M059J (cell line): ENCODE data around the gene RAD51B. TPM values are rescaled to one million over a fixed set of nuclear protein-coding genes. Genes with fewer than 3 reads are reported as not detected.

Experiments used
- DNase-seq: peaks from one replicate; pipeline ENCODE4 v3.0.0-alpha.2; 2012; ENCODE audit warnings: low read depth
- total RNA-seq: library from RNA; depleted of rRNA; stranded (reverse); fragments of >200 nt; shearing (Covaris generic); gene quantifications from 2 replicates; pipeline ENCODE4 v1.2.3, GENCODE V29; 2014

The RAD51B gene
- total RNA-seq, 1 experiment from 2014 or later, result 19.0 TPM

GRCh38 chr14:68509188-68509983 is 689.8 kb downstream of the RAD51B start:
- DNase-seq, result peak; percentile 62

- peak; percentile 86 for DNase-seq
Observed at GRCh38 chr14:68510201-68511128, 690.9 kb downstream of the RAD51B start.

DNA sequence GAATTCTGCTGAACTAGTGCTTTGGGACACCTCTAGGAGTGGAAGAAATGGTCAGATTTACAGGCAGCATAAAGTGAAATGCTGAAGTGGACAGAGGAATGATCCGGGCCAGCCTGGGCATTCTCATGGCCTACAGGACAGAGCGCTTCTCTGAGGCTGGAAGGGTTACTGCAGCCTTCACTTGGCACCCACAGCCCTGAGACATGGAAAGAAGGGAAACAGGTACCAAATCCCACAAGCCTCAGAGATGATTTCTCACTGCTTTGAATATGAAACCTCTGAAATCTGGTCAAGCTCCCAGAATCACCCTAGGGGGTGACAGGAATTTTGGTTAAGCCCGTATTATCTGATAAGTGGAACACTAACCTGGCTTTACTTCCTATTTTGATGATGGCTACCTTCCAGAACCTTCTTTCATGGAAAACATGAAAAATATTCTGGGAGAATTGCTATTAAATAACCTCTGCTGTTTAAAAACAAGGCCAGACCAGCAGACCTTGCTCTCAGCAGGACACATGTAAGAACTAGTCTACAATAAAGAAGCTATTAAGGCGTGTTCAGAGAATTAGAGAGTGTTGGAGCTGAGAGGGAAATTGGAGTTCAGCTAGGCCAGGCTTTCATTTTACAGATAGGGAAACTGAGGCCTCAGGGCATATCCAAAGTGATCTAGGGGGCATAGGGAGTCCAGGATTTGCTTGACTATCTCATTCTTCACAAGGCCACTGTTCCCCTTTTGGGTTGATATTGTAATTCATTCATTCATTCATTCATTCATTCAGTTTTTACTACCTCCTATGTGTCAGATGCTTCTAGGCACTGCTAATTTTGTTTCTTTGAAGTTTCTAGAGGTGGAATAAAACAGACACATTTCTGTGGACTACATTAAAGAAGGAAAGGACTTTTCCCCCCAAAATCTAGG is 691.8 kb downstream of the RAD51B start:
- DNase-seq, result no peak

GRCh38 chr14:68512088-68512487 is 692.5 kb downstream of the RAD51B start:
- no peak for DNase-seq

DNA sequence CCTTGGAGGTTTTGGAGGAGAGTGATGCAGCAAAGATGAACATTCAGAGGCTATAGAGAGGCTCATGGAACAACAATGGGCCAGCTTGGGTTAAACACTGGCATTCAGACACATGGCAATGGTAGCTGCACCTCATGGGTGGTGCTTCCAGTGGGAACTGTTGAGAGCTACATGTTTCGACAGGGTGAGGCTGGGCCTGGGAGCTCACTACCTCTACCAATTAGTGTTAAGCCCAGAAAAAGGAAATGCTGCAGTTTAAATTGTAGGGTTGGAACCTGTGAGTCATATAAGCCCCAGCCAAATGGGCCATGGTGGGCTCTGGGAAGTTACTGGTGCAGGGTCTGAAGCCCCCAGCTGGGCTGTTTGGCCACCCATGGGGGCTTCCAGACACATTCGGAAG is 693.6 kb downstream of the RAD51B start:
- no peak for DNase-seq

- no peak for DNase-seq
Observed at GRCh38 chr14:68513838-68514607, 694.4 kb downstream of the RAD51B start.

DNA sequence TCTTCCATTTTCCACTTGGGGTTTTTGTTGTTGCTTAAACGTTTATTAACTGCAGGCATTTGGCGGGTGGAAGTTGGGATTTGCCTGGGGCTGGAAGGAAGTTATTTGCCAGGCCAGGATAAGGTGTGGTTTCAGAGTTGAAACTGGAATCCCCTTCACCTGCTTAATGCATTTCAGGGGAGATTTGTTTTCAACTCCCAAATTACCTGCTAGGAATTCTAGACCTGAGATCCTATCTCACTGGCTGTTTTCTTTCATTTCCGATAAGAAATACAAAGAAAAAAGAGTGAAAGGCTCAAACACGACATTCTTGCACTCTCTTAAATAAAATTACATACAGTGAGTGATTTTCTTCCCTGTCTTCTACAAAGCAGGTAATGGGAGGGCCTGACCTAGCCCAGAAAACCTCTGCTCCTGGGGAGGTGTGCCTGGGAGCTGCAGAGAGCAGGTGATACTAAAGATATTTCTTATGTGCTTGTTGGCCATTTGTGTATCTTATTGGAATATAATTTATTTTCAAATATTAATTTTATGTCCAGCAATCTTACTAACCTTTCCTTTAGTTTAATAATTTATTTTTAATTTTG is 695.1 kb downstream of the RAD51B start:
- DNase-seq, result no peak

GRCh38 chr14:68516342-68516741 is 696.8 kb downstream of the RAD51B start:
- DNase-seq, result no peak

DNA sequence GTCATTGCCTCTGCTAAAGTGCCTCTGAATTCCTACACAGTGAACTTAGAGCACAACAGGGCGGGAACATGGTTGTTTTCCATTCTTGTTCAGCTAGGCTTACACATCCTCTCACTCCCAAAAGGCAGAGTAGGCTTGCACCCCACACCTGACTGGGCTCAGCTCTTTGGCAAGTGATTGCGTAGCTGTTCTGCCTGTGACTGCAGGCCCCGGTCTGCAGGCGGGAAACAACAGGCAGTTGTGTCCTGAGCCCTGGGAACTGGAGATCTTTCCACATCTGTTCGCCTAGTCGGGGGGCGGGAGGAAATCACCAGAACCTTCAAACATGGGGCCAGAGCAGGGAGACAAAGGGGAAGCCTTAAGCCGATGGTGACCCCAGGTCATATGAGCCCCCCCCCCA is 698.6 kb downstream of the RAD51B start:
- no peak for DNase-seq

- DNase-seq, result no peak
Observed at GRCh38 chr14:68518761-68519670, 699.4 kb downstream of the RAD51B start.

- no peak for DNase-seq
Observed at GRCh38 chr14:68519671-68520187, 700.1 kb downstream of the RAD51B start.

DNA sequence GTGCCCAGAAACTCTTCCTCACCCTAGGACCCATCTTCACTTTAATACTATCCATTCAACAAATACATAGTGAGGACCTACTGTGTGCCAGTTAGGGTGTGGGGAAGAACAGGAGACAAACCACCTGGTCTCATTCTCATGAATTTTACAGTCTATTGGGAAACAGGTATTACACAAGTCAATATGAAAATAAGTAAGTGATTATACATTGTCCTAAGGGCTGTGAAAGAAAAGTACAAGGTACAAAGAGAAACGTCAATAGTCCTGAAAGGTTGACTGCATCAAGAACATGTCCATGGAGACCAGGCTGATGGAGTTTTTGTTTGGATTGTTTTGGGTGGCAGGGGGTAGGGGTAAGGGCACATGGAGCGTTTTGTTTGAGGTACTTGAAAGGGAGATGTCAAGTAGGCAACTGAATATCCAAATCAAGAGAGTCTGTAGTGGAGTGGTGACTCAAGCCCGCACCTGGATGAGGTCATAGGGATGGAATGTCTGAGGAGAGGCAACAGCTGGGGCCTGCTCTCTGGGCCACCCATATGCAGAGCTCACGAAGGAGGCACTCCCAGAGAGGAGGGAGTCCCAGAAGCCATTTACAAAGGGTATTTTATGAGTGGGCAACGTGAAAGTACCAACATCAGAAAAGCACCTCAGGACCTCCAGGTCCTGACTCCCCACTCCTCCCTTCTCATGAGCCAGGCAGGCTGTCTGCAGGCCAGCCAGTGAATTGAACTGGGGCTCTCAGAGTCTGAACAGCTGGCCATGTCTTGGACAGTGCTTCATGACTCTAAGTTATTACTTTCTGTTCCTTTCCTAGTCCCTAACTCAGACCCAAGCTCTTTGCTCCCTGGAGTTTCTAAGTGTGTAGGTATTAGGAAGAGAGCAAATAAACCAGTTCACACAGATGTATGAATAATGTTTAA is 701.3 kb downstream of the RAD51B start:
- peak; percentile 48 for DNase-seq

- no peak for DNase-seq
Observed at GRCh38 chr14:68521557-68521901, 702.0 kb downstream of the RAD51B start.

DNA sequence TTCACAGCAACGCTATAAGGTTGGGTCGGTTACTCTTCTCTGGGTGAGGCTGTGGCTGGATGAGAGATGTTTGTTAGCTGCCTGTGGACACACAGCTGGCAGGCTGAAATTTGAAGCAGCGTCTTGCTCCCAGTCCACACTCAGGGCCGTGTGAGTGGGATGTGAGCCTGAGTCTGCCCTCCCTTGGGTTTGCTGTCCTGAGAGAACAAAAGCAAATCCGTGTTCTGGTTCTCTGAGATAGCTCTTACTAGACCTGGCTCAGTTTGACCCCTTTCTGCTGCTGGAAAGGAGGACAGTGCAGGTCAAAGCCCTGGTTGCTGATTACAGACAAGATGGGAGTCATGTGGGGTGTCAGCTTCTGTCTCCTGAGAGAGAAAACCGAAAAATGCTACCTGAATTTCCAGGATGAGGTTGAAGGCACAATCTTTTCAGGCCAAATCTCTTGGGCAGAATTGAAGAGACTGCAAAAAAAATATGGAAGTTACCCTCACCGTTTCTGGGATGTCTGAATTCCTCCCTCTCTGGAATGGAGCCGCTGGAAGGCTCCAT is 702.5 kb downstream of the RAD51B start:
- no peak for DNase-seq

DNA sequence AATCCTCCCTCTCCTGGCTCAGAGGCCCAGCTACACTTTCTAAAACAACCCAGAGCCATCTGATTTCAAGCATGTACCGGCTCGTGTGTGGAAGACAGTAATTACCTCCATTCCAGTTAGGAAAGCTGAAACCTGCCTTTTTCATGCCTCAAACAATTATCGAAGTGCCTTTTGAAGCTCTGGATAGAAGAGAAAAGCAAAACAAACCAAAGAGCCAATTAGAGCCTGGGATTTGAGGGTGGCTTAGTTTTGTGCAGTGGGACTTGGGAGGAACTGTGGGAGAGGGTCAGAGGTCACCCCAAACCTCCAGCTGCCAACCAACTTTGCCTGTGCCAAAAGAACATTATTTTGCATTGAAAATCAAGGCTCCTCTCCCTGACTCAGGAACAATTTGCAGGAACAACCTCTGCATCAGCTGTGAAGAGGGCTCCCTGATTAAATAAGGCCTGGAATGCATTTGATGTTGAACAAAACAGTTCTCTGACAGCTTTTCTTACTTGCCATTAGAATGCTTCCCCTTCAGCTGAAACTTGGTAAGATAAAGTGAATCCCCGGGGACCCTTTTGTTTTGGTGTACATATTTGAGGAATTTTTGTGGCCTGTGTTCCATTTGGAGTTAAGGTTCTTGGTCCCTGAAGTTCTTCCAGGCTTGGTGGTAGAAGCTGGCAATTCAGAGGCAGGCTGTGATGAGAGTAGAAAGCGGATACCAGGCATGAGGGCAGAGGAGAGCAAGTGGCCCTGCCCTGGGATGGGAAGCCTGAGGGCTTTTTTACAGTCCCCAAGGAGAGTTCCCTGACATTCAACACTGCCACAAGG is 703.1 kb downstream of the RAD51B start:
- DNase-seq, result no peak

DNA sequence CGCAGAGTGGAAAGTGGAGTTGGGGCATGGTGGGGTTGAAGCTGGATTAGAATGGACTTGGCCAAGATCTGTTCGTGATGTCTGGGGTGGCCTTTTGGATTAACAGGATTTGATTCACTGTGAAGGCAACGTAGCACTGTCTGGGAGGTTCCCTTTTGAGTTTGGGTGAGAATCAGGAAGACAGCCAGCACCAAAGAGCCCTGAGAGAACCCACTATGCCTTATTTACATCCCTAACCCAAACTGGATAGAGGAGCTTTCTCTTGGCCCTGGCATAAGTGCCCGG is 703.7 kb downstream of the RAD51B start:
- no peak for DNase-seq

DNA sequence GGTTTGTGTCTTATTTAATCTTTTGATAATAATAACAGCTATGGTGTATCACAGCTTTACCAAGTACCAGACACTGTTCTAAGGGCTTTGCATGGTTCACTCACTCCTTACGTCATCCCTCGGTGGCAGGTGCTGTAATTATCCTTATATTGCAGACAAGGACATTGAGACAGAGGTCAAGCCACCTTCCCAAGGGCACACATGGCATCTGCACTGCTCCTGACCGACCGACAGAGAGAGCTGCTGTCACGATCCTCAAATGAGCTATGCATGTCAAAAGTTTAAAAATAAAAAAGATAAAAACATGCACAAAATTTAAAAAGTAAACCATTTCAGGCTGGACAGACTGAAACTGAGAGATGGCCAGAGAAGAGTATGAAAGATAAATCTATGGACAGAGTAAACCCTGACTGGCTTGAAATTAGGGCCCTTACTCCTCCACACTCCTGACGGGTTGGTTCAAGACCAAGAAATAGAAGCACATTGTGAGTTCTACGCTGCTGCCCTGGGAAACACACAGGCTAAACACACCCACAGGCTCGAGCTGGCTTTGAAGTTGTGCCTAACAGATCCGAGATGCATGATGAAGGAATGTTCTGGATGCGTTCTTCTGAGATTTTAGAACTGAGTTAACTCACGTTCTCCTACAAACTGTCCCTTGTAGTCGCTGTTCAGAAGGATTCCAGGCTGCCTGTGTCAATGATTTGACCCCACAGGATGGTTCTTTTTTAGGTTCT is 704.6 kb downstream of the RAD51B start:
- DNase-seq, result no peak
